H1 (cell line): ENCODE measurements around the gene PYCARD.

ENCODE experiments used
- CHD1 ChIP-seq: IDR thresholded peaks from 2 replicates; pipeline ENCODE4 v1.6.1; 2012; ENCODE audit warnings: low read depth, low read length, improper control_type of control experiment
- EZH2 ChIP-seq: fragments of 200-600 bp; sonication (generic); IDR thresholded peaks from 2 replicates; pipeline ENCODE4 v1.7.1; 2012; ENCODE audit warnings: low read depth, mild to moderate bottlenecking, moderate library complexity, low read length, inconsistent platforms; ENCODE audit not compliant: severe bottlenecking
- JUN ChIP-seq: IDR thresholded peaks from 2 replicates; pipeline ENCODE4 v1.6.1; 2011; ENCODE audit warnings: low read depth, mild to moderate bottlenecking, improper control_type of control experiment, low read length
- POLR2A ChIP-seq, 2 experiments: IDR thresholded peaks; 1 replicate in 1 of 2; 2 replicates in 1 of 2; pipeline ENCODE4 v1.6.1; 2011; ENCODE audit warnings: low read depth in 2 of 2, low read length in 2 of 2, mild to moderate bottlenecking in 2 of 2; ENCODE audit errors: control extremely low read depth in 1 of 2
- POLR2AphosphoS5 ChIP-seq: IDR thresholded peaks from 2 replicates; pipeline ENCODE4 v1.6.1; 2011; ENCODE audit warnings: low read depth, low read length
- SUZ12 ChIP-seq: fragments of 200-600 bp; sonication (generic); IDR thresholded peaks from 2 replicates; pipeline ENCODE4 v1.6.1; 2012; ENCODE audit warnings: mild to moderate bottlenecking, inconsistent platforms, low read length, moderate library complexity, mixed read lengths
- TAF1 ChIP-seq: IDR thresholded peaks from 2 replicates; pipeline ENCODE4 v1.6.1; 2011; ENCODE audit warnings: mild to moderate bottlenecking, low read depth, low read length
- YY1 ChIP-seq: IDR thresholded peaks from 2 replicates; pipeline ENCODE4 v1.6.1; 2011; ENCODE audit warnings: low read depth, mild to moderate bottlenecking, low read length
- TF ChIP-seq, protein P1 (sequence below), 3 experiments: IDR thresholded peaks; 1 replicate in 2 of 3; 2 replicates in 1 of 3; pipeline versions ENCODE4 v1.5.1 to v1.6.1; 2011; ENCODE audit warnings: low read length in 3 of 3, mild to moderate bottlenecking in 3 of 3, inconsistent platforms in 2 of 3, low read depth in 1 of 3, moderate library complexity in 1 of 3; ENCODE audit not compliant: insufficient read depth in 1 of 3; ENCODE audit errors: control extremely low read depth in 1 of 3
- TF ChIP-seq, protein P2 (sequence below): IDR thresholded peaks from 2 replicates; pipeline ENCODE4 v1.6.1; 2012; ENCODE audit warnings: low read length, inconsistent platforms

DNA sequence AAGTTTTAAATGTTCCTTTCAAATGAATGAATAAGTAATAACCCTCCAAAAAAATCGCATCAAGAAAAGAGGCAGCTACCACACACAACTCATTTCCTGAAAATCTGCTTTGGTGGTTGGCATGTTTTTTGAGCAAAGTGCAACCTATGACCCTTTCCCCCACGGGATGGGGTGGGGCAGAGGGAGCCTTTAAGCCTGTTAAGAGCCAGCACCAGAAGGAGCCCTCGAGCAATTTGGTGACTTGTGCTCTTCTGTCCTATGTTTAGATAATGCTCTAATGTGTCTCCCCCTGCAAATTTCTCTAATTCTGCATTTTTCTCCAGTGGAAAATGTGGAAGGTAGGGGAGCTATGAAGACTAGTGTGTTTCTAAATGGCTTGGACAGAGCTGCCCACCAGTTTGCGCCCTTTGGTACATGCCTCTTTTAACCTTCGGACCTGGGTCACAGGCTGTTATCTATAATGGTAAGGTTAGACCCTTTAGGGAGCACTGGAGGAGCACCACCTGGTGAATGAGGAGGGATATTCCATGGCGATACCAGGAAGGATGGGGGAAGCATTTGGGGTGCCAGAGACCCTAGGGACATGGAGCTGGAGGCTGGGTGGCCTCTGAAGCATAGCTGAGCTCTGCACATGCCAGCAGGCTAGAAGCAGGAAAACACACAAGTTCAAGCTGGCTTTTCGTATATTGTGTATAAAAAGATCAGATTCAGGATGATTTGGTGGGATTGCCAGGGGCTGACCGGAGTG is 1.6 kb downstream of the PYCARD start:
- TF ChIP-seq, protein P1, sequence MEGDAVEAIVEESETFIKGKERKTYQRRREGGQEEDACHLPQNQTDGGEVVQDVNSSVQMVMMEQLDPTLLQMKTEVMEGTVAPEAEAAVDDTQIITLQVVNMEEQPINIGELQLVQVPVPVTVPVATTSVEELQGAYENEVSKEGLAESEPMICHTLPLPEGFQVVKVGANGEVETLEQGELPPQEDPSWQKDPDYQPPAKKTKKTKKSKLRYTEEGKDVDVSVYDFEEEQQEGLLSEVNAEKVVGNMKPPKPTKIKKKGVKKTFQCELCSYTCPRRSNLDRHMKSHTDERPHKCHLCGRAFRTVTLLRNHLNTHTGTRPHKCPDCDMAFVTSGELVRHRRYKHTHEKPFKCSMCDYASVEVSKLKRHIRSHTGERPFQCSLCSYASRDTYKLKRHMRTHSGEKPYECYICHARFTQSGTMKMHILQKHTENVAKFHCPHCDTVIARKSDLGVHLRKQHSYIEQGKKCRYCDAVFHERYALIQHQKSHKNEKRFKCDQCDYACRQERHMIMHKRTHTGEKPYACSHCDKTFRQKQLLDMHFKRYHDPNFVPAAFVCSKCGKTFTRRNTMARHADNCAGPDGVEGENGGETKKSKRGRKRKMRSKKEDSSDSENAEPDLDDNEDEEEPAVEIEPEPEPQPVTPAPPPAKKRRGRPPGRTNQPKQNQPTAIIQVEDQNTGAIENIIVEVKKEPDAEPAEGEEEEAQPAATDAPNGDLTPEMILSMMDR (IDR thresholded peaks at IDR 0.05; ENCODE audit: control extremely low read depth in 1 of 3, insufficient read depth in 1 of 3, low read depth in 1 of 3, low read length in 3 of 3): no peak
- TF ChIP-seq CHD1 (no peak), EZH2 (no peak), YY1 (no peak), SUZ12 (no peak), JUN (no peak), POLR2A (IDR thresholded peaks at IDR 0.05; ENCODE audit: control extremely low read depth in 1 of 2, low read depth in 2 of 2, low read length in 2 of 2) (no peak), TAF1 (no peak), POLR2AphosphoS5 (no peak)
- TF ChIP-seq, protein P2, sequence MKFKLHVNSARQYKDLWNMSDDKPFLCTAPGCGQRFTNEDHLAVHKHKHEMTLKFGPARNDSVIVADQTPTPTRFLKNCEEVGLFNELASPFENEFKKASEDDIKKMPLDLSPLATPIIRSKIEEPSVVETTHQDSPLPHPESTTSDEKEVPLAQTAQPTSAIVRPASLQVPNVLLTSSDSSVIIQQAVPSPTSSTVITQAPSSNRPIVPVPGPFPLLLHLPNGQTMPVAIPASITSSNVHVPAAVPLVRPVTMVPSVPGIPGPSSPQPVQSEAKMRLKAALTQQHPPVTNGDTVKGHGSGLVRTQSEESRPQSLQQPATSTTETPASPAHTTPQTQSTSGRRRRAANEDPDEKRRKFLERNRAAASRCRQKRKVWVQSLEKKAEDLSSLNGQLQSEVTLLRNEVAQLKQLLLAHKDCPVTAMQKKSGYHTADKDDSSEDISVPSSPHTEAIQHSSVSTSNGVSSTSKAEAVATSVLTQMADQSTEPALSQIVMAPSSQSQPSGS: no peak
